Measurements from ENCODE around the gene B4GALT2. TPM values are rescaled to one million over a fixed set of nuclear protein-coding genes. Genes with fewer than 3 reads are reported as not detected.

Gene B4GALT2
- total and polyA plus RNA-seq, 9 of the 15 experiments (the other 6 are each of a cell fraction or from before 2014, with no cell fraction given), result 1.3 to 86.8 (median 43.8) TPM

GRCh38 chr1:44037154-44037553, 58.1 kb downstream of the B4GALT2 start:
- WGBS (ENCODE audit: insufficient coverage, low coverage, missing lambda C conversion rate), result 35% methylated on average over 5 of the region's 5 CpGs
- H3K27me3 ChIP-seq (ENCODE audit: control insufficient read depth in 2 of 2, insufficient read depth in 2 of 2, low read length in 2 of 2), result no peaks in the 10 kb centered on the region
- H3K9ac ChIP-seq (ENCODE audit: insufficient read depth in 1 of 2, low read depth in 2 of 2, low read length in 2 of 2), result peak overlapping the region in 1 of 2 experiments; percentile 24; a peak in 2 of 4 replicates
- peaks cover 54 to 57% of the 10 kb centered on the region in 2 experiments for H3K4me1 ChIP-seq (replicated peaks in 1 of 2; ENCODE audit: control insufficient read depth in 2 of 2, insufficient read depth in 2 of 2, low read length in 2 of 2)
- FAIRE-seq (no peak), ATAC-seq (peak; percentile 3), DNase-seq (ENCODE audit: extremely low read depth in 1 of 4, low spot score in 3 of 4) (peak in 2 of 4 experiments; percentile 40 to 67)
- H3K9me1 ChIP-seq (ENCODE audit: control insufficient read depth, insufficient read depth, low read length), result no peaks in the 10 kb centered on the region
- in situ Hi-C loops (cut with MboI) (no loop called here), intact Hi-C loops (cut with micrococcal nuclease) (loop anchor here (5.0 kb wide), 1 partner anchor 90 kb away; the partner anchor contains the start of gene IPO13)
- H3K36me3 ChIP-seq (ENCODE audit: control insufficient read depth, insufficient read depth, low read length), result no peaks in the 10 kb centered on the region
- no peaks in the 10 kb centered on the region for H3K79me2 ChIP-seq (ENCODE audit: control insufficient read depth, insufficient read depth, low read length)
- H3K27ac ChIP-seq (ENCODE audit: extremely low read depth, low read depth, low read length), result peak overlapping the region; percentile 40; the same call in 2 of the 3 replicates
- no peak overlapping the region for H3K4me3 ChIP-seq
- BruUV-seq (replicated peaks), result no TSS peak
- no peaks in the 10 kb centered on the region for H4K20me1 ChIP-seq (replicated peaks; ENCODE audit: control insufficient read depth, insufficient read depth, low read length)
- ChIA-PET CTCF (ENCODE audit: low intra/inter-chr PET ratio) (interaction anchor here (1.0 to 3.7 kb wide), 7 partner anchors 10 to 274 kb away, joined by 3 to 56 read pairs (median 5); partner anchors contain the start of gene B4GALT2), POLR2A (interaction anchor here (0.6 to 3.2 kb wide), 11 partner anchors 11 to 59 kb away, joined by 3 to 17 read pairs (median 8); no protein-coding TSS in a partner anchor)
- peak overlapping the region; percentile 74 for H2AFZ ChIP-seq (ENCODE audit: low read depth, low read length)
- H3K9me3 ChIP-seq (replicated peaks; ENCODE audit: control insufficient read depth, insufficient read depth, low read depth, low read length), result no peaks in the 10 kb centered on the region
- peak overlapping the region; percentile 49 for H3K4me2 ChIP-seq (ENCODE audit: insufficient read depth, low read length)
- TF ChIP-seq BCOR (IDR thresholded peaks at IDR 0.05) (peak; percentile 24; the same call in 1 of the 2 replicates), ZNF583 (CRISPR knock-in tag; IDR thresholded peaks at IDR 0.05) (0 out of 2 replicates have a peak, but pooled peaks have one; percentile 52), TGIF2 (CRISPR knock-in tag; IDR thresholded peaks at IDR 0.05) (no peak), HNRNPLL (IDR thresholded peaks at IDR 0.05; ENCODE audit: low read depth, low read length, poor library complexity, severe bottlenecking) (no peak), FOXK2 (conservative IDR thresholded peaks at IDR 0.05 in 1 of 2, IDR thresholded peaks at IDR 0.05 in 1 of 2; ENCODE audit: low read depth in 2 of 2) (peak; percentile 30 to 46; a peak in 2 of 4 replicates), NFE2L1 (tag; IDR thresholded peaks at IDR 0.05; ENCODE audit: borderline replicate concordance, low read depth) (no peak), THAP12 (CRISPR knock-in tag; IDR thresholded peaks at IDR 0.05) (0 out of 2 replicates have a peak, but pooled peaks have one; percentile 17), HDAC2 (IDR thresholded peaks at IDR 0.05) (0 out of 2 replicates have a peak, but pooled peaks have one; percentile 27), NR3C1 (CRISPR knock-in tag; IDR thresholded peaks at IDR 0.05) (peak; percentile 51; the same call in 1 of the 2 replicates), ZNF41 (CRISPR knock-in tag; conservative IDR thresholded peaks at IDR 0.05) (no peak), OTX1 (CRISPR knock-in tag; IDR thresholded peaks at IDR 0.05) (peak; percentile 91), CBFA2T3 (IDR thresholded peaks at IDR 0.05) (peak; percentile 70), SMARCE1 (IDR thresholded peaks at IDR 0.05) (peak; percentile 17; the same call in 1 of the 2 replicates), HDAC1 (IDR thresholded peaks at IDR 0.05) (peak in 1 of 2 experiments; percentile 62; a peak in 1 of 4 replicates), LARP7 (IDR thresholded peaks at IDR 0.05) (peak; percentile 79; the same call in 1 of the 2 replicates), ZNF431 (CRISPR knock-in tag; IDR thresholded peaks at IDR 0.05) (no peak), ARID2 (IDR thresholded peaks at IDR 0.05) (no peak), PHF21A (IDR thresholded peaks at IDR 0.05; ENCODE audit: borderline replicate concordance, low read depth) (peak; percentile 30; the same call in 1 of the 2 replicates), ZNF561 (CRISPR knock-in tag; conservative IDR thresholded peaks at IDR 0.05) (no peak), RB1 (IDR thresholded peaks at IDR 0.05; ENCODE audit: low read depth) (no peak), NFYB (IDR thresholded peaks at IDR 0.05; ENCODE audit: extremely low read depth, insufficient read length) (no peak), MTA2 (IDR thresholded peaks at IDR 0.05; ENCODE audit: low read depth) (peak; percentile 44; the same call in 1 of the 2 replicates), SMAD3 (CRISPR knock-in tag; conservative IDR thresholded peaks at IDR 0.05) (no peak), TBP (optimal IDR thresholded peaks at IDR 0.05; ENCODE audit: low read depth, low read length) (peak; percentile 15), DACH1 (IDR thresholded peaks at IDR 0.05; ENCODE audit: partially characterized antibody) (no peak), SMARCA5 (IDR thresholded peaks at IDR 0.05) (0 out of 2 replicates have a peak, but pooled peaks have one; percentile 49)

Measured in K562 (cell line).